ENCODE results near the gene SLC38A9.

GRCh38 chr5:55674340-55674739 is 37.8 kb downstream of the SLC38A9 start:
- no peak for TF ChIP-seq CTCF (IDR thresholded peaks at IDR 0.05 in 2 of 3, conservative IDR thresholded peaks at IDR 0.05 in 1 of 3; ENCODE audit: insufficient read depth in 2 of 3, low read depth in 1 of 3, low read length in 3 of 3)
- no peak for TF ChIP-seq MAZ (CRISPR knock-in tag; conservative IDR thresholded peaks at IDR 0.05 in 1 of 2, IDR thresholded peaks at IDR 0.05 in 1 of 2)
- TF ChIP-seq LCOR (CRISPR knock-in tag; IDR thresholded peaks at IDR 0.05), result no peak
- no peak for TF ChIP-seq THAP12 (CRISPR knock-in tag; IDR thresholded peaks at IDR 0.05)
- TF ChIP-seq ZNF445 (CRISPR knock-in tag; IDR thresholded peaks at IDR 0.05; ENCODE audit: low read depth), result no peak
- no peak for TF ChIP-seq ZEB2 (IDR thresholded peaks at IDR 0.05)
- no peak for TF ChIP-seq NRF1 (conservative IDR thresholded peaks at IDR 0.05 in 1 of 2, IDR thresholded peaks at IDR 0.05 in 1 of 2)
